ENCODE measurements around the gene AREG.

The AREG gene

GRCh38 chr4:74463123-74463522 lies 18.2 kb downstream of the AREG start:
- Histone ChIP-seq H3K36me3 (ENCODE audit: insufficient read depth) (no peaks in the 10 kb centered on the region), H3K27ac (no peak overlapping the region), H3K4me3 (IDR thresholded peaks at IDR 0.05; ENCODE audit: insufficient read depth, low read depth, low read length) (no peak overlapping the region), H3K9ac (no peak overlapping the region), H4K20me1 (ENCODE audit: insufficient read depth) (no peaks in the 10 kb centered on the region), H3K27me3 (ENCODE audit: insufficient read depth, low read depth) (no peaks in the 10 kb centered on the region), H3K4me2 (no peak overlapping the region), H2AFZ (ENCODE audit: low read depth) (no peak overlapping the region), H3K4me1 (ENCODE audit: low read depth, poor library complexity, severe bottlenecking) (no peaks in the 10 kb centered on the region), H3K79me2 (ENCODE audit: insufficient read depth, low read depth) (no peaks in the 10 kb centered on the region)
- TF ChIP-seq, protein P1, sequence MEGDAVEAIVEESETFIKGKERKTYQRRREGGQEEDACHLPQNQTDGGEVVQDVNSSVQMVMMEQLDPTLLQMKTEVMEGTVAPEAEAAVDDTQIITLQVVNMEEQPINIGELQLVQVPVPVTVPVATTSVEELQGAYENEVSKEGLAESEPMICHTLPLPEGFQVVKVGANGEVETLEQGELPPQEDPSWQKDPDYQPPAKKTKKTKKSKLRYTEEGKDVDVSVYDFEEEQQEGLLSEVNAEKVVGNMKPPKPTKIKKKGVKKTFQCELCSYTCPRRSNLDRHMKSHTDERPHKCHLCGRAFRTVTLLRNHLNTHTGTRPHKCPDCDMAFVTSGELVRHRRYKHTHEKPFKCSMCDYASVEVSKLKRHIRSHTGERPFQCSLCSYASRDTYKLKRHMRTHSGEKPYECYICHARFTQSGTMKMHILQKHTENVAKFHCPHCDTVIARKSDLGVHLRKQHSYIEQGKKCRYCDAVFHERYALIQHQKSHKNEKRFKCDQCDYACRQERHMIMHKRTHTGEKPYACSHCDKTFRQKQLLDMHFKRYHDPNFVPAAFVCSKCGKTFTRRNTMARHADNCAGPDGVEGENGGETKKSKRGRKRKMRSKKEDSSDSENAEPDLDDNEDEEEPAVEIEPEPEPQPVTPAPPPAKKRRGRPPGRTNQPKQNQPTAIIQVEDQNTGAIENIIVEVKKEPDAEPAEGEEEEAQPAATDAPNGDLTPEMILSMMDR (conservative IDR thresholded peaks at IDR 0.05; ENCODE audit: low read depth, low read length), result no peak

GRCh38 chr4:74464291-74464690 lies 19.4 kb downstream of the AREG start:
- no peaks in the 10 kb centered on the region for H3K79me2 ChIP-seq (ENCODE audit: insufficient read depth, low read depth)
- H4K20me1 ChIP-seq (ENCODE audit: insufficient read depth), result no peaks in the 10 kb centered on the region
- TF ChIP-seq, protein P1 (conservative IDR thresholded peaks at IDR 0.05; ENCODE audit: low read depth, low read length), result no peak

GRCh38 chr4:74466242-74466641 lies 21.3 kb downstream of the AREG start:
- Histone ChIP-seq H3K79me2 (ENCODE audit: insufficient read depth, low read depth) (no peaks in the 10 kb centered on the region), H3K4me3 (IDR thresholded peaks at IDR 0.05; ENCODE audit: insufficient read depth, low read depth, low read length) (no peak overlapping the region), H3K4me2 (no peak overlapping the region), H3K36me3 (ENCODE audit: insufficient read depth) (no peaks in the 10 kb centered on the region), H2AFZ (ENCODE audit: low read depth) (no peak overlapping the region), H4K20me1 (ENCODE audit: insufficient read depth) (no peaks in the 10 kb centered on the region), H3K9ac (no peak overlapping the region), H3K27ac (no peak overlapping the region), H3K4me1 (ENCODE audit: low read depth, poor library complexity, severe bottlenecking) (no peaks in the 10 kb centered on the region), H3K27me3 (ENCODE audit: insufficient read depth, low read depth) (no peaks in the 10 kb centered on the region)
- TF ChIP-seq, protein P1 (conservative IDR thresholded peaks at IDR 0.05; ENCODE audit: low read depth, low read length), result no peak

More at GRCh38 chr4:74464291-74464690, 19.4 kb downstream of the AREG start:
- no peak overlapping the region for H3K9ac ChIP-seq
- H3K27me3 ChIP-seq (ENCODE audit: insufficient read depth, low read depth), result no peaks in the 10 kb centered on the region
- H3K4me3 ChIP-seq (IDR thresholded peaks at IDR 0.05; ENCODE audit: insufficient read depth, low read depth, low read length), result no peak overlapping the region
- no peaks in the 10 kb centered on the region for H3K4me1 ChIP-seq (ENCODE audit: low read depth, poor library complexity, severe bottlenecking)
- no peaks in the 10 kb centered on the region for H3K36me3 ChIP-seq (ENCODE audit: insufficient read depth)
- no peak overlapping the region for H3K27ac ChIP-seq
- no peak overlapping the region for H3K4me2 ChIP-seq
- no peak overlapping the region for H2AFZ ChIP-seq (ENCODE audit: low read depth)

DNA sequence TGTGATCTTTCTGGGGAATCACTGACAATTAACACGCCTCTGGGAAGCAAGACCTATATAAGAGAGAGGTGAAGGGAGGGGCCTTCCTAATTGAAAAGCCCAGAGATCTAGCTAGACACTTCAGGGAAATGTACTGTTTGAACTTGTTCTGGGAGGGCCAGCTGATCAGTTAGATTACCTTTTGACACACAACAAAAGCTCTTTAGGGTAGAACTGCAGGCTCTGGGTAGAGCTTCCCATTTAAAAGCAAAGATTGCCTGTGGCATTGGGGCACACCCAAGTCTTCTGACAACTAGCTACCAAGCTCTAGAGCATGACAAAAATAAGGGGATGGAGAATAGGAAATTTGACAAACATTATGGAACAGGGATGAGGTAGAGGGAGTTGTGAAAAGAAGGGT lies 26.3 kb downstream of the AREG start:
- no peaks in the 10 kb centered on the region for H3K27me3 ChIP-seq (ENCODE audit: insufficient read depth, low read depth)
- no peak overlapping the region for H3K9ac ChIP-seq
- no peaks in the 10 kb centered on the region for H3K36me3 ChIP-seq (ENCODE audit: insufficient read depth)
- no peak overlapping the region for H3K4me3 ChIP-seq (IDR thresholded peaks at IDR 0.05; ENCODE audit: insufficient read depth, low read depth, low read length)
- H3K4me1 ChIP-seq (ENCODE audit: low read depth, poor library complexity, severe bottlenecking), result no peaks in the 10 kb centered on the region
- H3K4me2 ChIP-seq, result no peak overlapping the region
- H3K27ac ChIP-seq, result no peak overlapping the region
- H3K79me2 ChIP-seq (ENCODE audit: insufficient read depth, low read depth), result no peaks in the 10 kb centered on the region
- H4K20me1 ChIP-seq (ENCODE audit: insufficient read depth), result no peaks in the 10 kb centered on the region
- no peak overlapping the region for H2AFZ ChIP-seq (ENCODE audit: low read depth)
- TF ChIP-seq, protein P1 (conservative IDR thresholded peaks at IDR 0.05; ENCODE audit: low read depth, low read length), result no peak

All from KMS-11 (cell line).